ENCODE data around the gene GARIN5A. TPM values are rescaled to one million over a fixed set of nuclear protein-coding genes. Genes with fewer than 3 reads are reported as not detected.

GARIN5A gene
- total RNA-seq, 2 experiments from 2014 or later, result 0.59 to 0.63 TPM

DNA sequence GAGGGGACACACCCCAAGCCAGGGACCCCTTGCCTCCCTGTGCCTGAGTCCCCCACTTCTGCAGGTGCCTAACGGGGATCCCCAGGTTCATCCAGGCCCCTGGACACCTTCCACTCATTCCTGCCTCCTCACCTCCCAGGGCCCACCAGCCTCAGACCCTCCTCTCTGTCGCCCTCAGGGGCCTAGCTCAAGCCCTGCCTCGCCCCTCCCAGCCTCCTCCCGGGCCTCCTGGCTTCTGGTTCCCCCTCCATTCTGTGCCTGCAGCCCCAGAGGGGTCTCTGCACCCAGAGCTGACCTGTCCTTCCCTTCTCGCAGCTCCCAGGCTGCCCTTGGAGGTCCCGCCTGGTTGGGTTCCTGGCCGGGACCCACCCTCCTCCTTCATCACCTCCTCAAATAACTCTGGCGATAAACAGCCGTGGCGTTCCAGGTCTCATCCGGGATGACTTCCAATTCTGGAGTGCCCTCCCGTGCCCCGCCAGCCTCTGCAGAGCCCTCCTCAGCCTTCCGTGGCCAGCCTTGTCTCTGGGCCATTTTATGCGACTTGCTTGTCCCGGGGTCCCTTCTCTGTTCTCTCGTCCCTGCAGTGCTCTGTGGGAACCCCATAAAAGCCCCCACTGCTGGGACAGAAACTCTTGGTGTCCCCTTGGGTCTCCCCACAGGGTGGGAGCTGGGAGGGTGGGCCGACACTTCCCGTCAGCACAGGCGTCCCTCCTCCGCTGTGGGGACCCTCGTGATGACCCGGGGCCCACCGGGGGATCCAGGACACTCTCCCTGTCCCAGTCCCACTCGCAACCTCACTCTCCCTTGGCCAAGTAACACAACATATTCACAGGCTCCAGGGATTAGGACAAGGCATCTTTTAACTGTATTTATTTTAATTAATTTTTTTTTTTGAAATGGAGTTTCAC, 25.2 kb upstream of the GARIN5A start:
- H3K4me3 ChIP-seq (ENCODE audit: low read depth, low read length, poor library complexity, severe bottlenecking), result no peak overlapping the region
- TF ChIP-seq, protein P1, sequence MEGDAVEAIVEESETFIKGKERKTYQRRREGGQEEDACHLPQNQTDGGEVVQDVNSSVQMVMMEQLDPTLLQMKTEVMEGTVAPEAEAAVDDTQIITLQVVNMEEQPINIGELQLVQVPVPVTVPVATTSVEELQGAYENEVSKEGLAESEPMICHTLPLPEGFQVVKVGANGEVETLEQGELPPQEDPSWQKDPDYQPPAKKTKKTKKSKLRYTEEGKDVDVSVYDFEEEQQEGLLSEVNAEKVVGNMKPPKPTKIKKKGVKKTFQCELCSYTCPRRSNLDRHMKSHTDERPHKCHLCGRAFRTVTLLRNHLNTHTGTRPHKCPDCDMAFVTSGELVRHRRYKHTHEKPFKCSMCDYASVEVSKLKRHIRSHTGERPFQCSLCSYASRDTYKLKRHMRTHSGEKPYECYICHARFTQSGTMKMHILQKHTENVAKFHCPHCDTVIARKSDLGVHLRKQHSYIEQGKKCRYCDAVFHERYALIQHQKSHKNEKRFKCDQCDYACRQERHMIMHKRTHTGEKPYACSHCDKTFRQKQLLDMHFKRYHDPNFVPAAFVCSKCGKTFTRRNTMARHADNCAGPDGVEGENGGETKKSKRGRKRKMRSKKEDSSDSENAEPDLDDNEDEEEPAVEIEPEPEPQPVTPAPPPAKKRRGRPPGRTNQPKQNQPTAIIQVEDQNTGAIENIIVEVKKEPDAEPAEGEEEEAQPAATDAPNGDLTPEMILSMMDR (conservative IDR thresholded peaks at IDR 0.05; ENCODE audit: low read length), result no peak
- TF ChIP-seq EZH2phosphoT487 (IDR thresholded peaks at IDR 0.05; ENCODE audit: borderline replicate concordance, low read depth, low read length), result no peak
- no peaks in the 10 kb centered on the region for H3K36me3 ChIP-seq (ENCODE audit: insufficient read depth, low read length)
- no peak overlapping the region for H3K4me2 ChIP-seq (ENCODE audit: low read length)
- intact Hi-C loops (cut with micrococcal nuclease; ENCODE audit: unreplicated experiment), result no loop called here
- H3K79me2 ChIP-seq (ENCODE audit: insufficient read depth, low read depth, low read length), result no peaks in the 10 kb centered on the region
- ChIA-PET CTCF (ENCODE audit: unreplicated experiment) (no interaction called here), POLR2A (interaction anchor here (0.6 kb wide), 1 partner anchor 1155 kb away, joined by 4 read pairs; no protein-coding TSS in a partner anchor)
- H3K27ac ChIP-seq (ENCODE audit: low read depth, low read length, poor library complexity, severe bottlenecking), result no peak overlapping the region
- no TSS peak for BruUV-seq (replicated peaks)
- H4K20me1 ChIP-seq (ENCODE audit: insufficient read depth, low read length), result no peaks in the 10 kb centered on the region
- no peak for DNase-seq (ENCODE audit: low spot score)
- no peaks in the 10 kb centered on the region for H3K9me3 ChIP-seq (ENCODE audit: low read length)
- no peak overlapping the region for H2AFZ ChIP-seq (ENCODE audit: low read length)
- peaks cover 11% of the 10 kb centered on the region for H3K4me1 ChIP-seq (ENCODE audit: insufficient read depth, low read length, poor library complexity, severe bottlenecking)
- no peaks in the 10 kb centered on the region for H3K9me2 ChIP-seq (ENCODE audit: insufficient read depth, low read length)

DNA sequence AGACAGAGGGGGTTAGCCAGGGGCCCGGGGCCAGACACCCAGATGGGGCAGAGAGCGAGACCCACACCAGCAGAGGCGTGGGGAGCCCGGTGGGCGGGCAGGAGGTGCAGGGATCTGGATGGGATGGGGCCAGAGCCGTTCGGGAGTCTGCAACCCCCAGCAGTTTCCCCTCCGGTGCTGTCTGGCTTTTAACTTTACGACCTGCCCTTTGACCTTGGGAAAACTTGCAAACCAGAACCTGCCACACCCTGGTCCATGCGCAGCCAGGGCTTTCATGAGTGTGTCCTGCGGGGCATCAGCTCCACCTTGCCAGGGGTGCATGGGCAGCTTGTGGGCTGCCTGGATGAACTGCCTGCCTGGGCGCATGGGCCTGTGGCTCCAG, 24.5 kb upstream of the GARIN5A start:
- H3K4me1 ChIP-seq (ENCODE audit: insufficient read depth, low read length, poor library complexity, severe bottlenecking), result peaks cover 11% of the 10 kb centered on the region
- H3K27ac ChIP-seq (ENCODE audit: low read depth, low read length, poor library complexity, severe bottlenecking), result no peak overlapping the region
- CTCF ChIA-PET (ENCODE audit: unreplicated experiment), result no interaction called here
- H4K20me1 ChIP-seq (ENCODE audit: insufficient read depth, low read length), result no peaks in the 10 kb centered on the region
- H3K4me2 ChIP-seq (ENCODE audit: low read length), result no peak overlapping the region
- H3K9me3 ChIP-seq (ENCODE audit: low read length), result no peaks in the 10 kb centered on the region
- no peak overlapping the region for H3K4me3 ChIP-seq (ENCODE audit: low read depth, low read length, poor library complexity, severe bottlenecking)
- H3K9me2 ChIP-seq (ENCODE audit: insufficient read depth, low read length), result no peaks in the 10 kb centered on the region
- H2AFZ ChIP-seq (ENCODE audit: low read length), result no peak overlapping the region
- no peaks in the 10 kb centered on the region for H3K36me3 ChIP-seq (ENCODE audit: insufficient read depth, low read length)
- BruUV-seq (replicated peaks), result no TSS peak
- H3K79me2 ChIP-seq (ENCODE audit: insufficient read depth, low read depth, low read length), result no peaks in the 10 kb centered on the region
- intact Hi-C loops (cut with micrococcal nuclease; ENCODE audit: unreplicated experiment), result no loop called here
- POLR2A ChIA-PET, result no interaction called here
- DNase-seq (ENCODE audit: low spot score), result no peak
- TF ChIP-seq, protein P1 (conservative IDR thresholded peaks at IDR 0.05; ENCODE audit: low read length), result no peak
- no peak for TF ChIP-seq EZH2phosphoT487 (IDR thresholded peaks at IDR 0.05; ENCODE audit: borderline replicate concordance, low read depth, low read length)

DNA sequence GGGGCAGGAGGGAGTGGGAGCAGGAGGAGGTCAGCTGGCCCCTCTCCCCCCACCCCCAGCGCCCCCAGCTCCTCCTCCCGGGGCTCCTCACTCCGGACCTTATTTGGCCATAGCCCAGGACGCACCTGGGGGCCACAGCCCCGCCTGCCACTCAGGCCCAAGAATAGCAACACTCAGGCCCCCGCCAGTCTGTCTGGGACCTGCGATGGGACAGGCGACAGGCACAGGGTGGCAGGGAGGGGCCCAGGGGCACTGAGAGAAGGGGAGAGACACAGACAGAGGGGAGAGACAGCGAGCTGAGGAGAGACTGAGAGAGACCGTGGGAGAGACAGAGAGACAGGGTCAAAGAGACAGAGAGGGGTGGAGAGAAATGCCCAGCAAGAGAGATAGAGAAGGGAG, 24.1 kb upstream of the GARIN5A start:
- H3K9me3 ChIP-seq (ENCODE audit: low read length), result no peaks in the 10 kb centered on the region
- intact Hi-C loops (cut with micrococcal nuclease; ENCODE audit: unreplicated experiment), result no loop called here
- POLR2A ChIA-PET, result no interaction called here
- CTCF ChIA-PET (ENCODE audit: unreplicated experiment), result no interaction called here
- peaks cover 11% of the 10 kb centered on the region for H3K4me1 ChIP-seq (ENCODE audit: insufficient read depth, low read length, poor library complexity, severe bottlenecking)
- H3K9me2 ChIP-seq (ENCODE audit: insufficient read depth, low read length), result no peaks in the 10 kb centered on the region
- H3K4me2 ChIP-seq (ENCODE audit: low read length), result no peak overlapping the region
- H3K36me3 ChIP-seq (ENCODE audit: insufficient read depth, low read length), result no peaks in the 10 kb centered on the region
- no peaks in the 10 kb centered on the region for H4K20me1 ChIP-seq (ENCODE audit: insufficient read depth, low read length)
- H3K27ac ChIP-seq (ENCODE audit: low read depth, low read length, poor library complexity, severe bottlenecking), result no peak overlapping the region
- no peaks in the 10 kb centered on the region for H3K79me2 ChIP-seq (ENCODE audit: insufficient read depth, low read depth, low read length)
- TF ChIP-seq EZH2phosphoT487 (IDR thresholded peaks at IDR 0.05; ENCODE audit: borderline replicate concordance, low read depth, low read length), result no peak
- TF ChIP-seq, protein P1 (conservative IDR thresholded peaks at IDR 0.05; ENCODE audit: low read length), result no peak
- no peak overlapping the region for H2AFZ ChIP-seq (ENCODE audit: low read length)
- no peak overlapping the region for H3K4me3 ChIP-seq (ENCODE audit: low read depth, low read length, poor library complexity, severe bottlenecking)
- BruUV-seq (replicated peaks), result no TSS peak
- DNase-seq (ENCODE audit: low spot score), result no peak

Measured in OCI-LY7 (cell line).